OCI-LY7 (cell line): Measurements from ENCODE around the gene PIGBOS1. TPM values are rescaled to one million over a fixed set of nuclear protein-coding genes. Genes with fewer than 3 reads are reported as not detected.

Source experiments
- BruUV-seq: library from RNA; stranded (reverse); fragments of 400-500 nt; replicated peaks from 2 replicates; lab custom pipeline; 2021; lab: Mats Ljungman, UMichigan
- CTCF ChIA-PET: fragments of 300-600 bp; sonication (Branson Sonifier 250); formaldehyde crosslinking; loops from one replicate; lab custom pipeline; 2022; ENCODE audit warnings: antibody characterized with exemption; ENCODE audit not compliant: unreplicated experiment; lab: Charles Lee
- POLR2A ChIA-PET: fragments of 300-600 bp; sonication (Branson Sonifier 250); formaldehyde crosslinking; loops from one replicate; lab custom pipeline; 2022; ENCODE audit warnings: antibody characterized with exemption; lab: Charles Lee
- DNase-seq: peaks from one replicate; pipeline ENCODE4 v3.0.0-alpha.2; 2015; ENCODE audit warnings: low spot score
- H2AFZ ChIP-seq: fragments of 200-600 bp; sonication (generic), shearing (Covaris generic); 2 replicates; pipeline ENCODE4 v1.6.1; 2014; ENCODE audit warnings: mild to moderate bottlenecking, antibody characterized with exemption, low read length, moderate library complexity
- H3K27ac ChIP-seq: fragments of 200-600 bp; sonication (generic); 2 replicates; pipeline ENCODE4 v1.5.1; 2014; ENCODE audit warnings: mixed run types, low read depth, mild to moderate bottlenecking, moderate library complexity, low read length, inconsistent platforms; ENCODE audit not compliant: poor library complexity, severe bottlenecking
- H3K36me3 ChIP-seq: fragments of 200-600 bp; sonication (generic); 2 replicates; pipeline ENCODE4 v1.6.1; 2014; ENCODE audit warnings: mild to moderate bottlenecking, antibody characterized with exemption, low read length, moderate library complexity, mixed read lengths; ENCODE audit not compliant: insufficient read depth
- H3K4me1 ChIP-seq: fragments of 200-600 bp; sonication (generic); 2 replicates; pipeline ENCODE4 v1.5.1; 2014; ENCODE audit warnings: mild to moderate bottlenecking, low read length; ENCODE audit not compliant: insufficient read depth, poor library complexity, severe bottlenecking
- H3K4me2 ChIP-seq: fragments of 200-600 bp; sonication (generic); 2 replicates; pipeline ENCODE4 v1.6.1; 2014; ENCODE audit warnings: mild to moderate bottlenecking, low read length
- H3K4me3 ChIP-seq: fragments of 200-600 bp; sonication (generic); 2 replicates; pipeline ENCODE4 v1.5.1; 2014; ENCODE audit warnings: mild to moderate bottlenecking, low read depth, low read length; ENCODE audit not compliant: poor library complexity, severe bottlenecking
- H3K79me2 ChIP-seq: fragments of 200-600 bp; sonication (generic); 2 replicates; pipeline ENCODE4 v1.6.1; 2016; ENCODE audit warnings: low read depth, mild to moderate bottlenecking, low read length, moderate library complexity, mixed read lengths; ENCODE audit not compliant: insufficient read depth
- H3K9me2 ChIP-seq: fragments of 200-600 bp; sonication (generic); 2 replicates; pipeline ENCODE4 v1.6.1; 2016; ENCODE audit warnings: mild to moderate bottlenecking, low read length, mixed read lengths; ENCODE audit not compliant: insufficient read depth
- H3K9me3 ChIP-seq: fragments of 200-600 bp; sonication (generic); 2 replicates; pipeline ENCODE4 v1.6.1; 2014; ENCODE audit warnings: mild to moderate bottlenecking, mixed run types, low read length, mixed read lengths
- H4K20me1 ChIP-seq: fragments of 200-600 bp; sonication (generic); 2 replicates; pipeline ENCODE4 v1.6.1; 2014; ENCODE audit warnings: mild to moderate bottlenecking, antibody characterized with exemption, low read length, moderate library complexity, mixed read lengths; ENCODE audit not compliant: insufficient read depth
- EZH2phosphoT487 ChIP-seq: fragments of 200-600 bp; sonication (generic); IDR thresholded peaks from 2 replicates; pipeline ENCODE4 v1.6.1; 2018; ENCODE audit warnings: low read depth, borderline replicate concordance, mild to moderate bottlenecking, mixed run types, antibody characterized with exemption, low read length, moderate library complexity, mixed read lengths
- intact Hi-C: fragments of 100-400 bp; cut with micrococcal nuclease; formaldehyde crosslinking; loops from one replicate; pipeline ENCODE4 v1.10.0; 2022; ENCODE audit not compliant: unreplicated experiment
- total RNA-seq, 2 experiments: library from RNA; depleted of rRNA in 1 of 2; stranded (reverse); fragments of >200 nt in 1 of 2; shearing (Covaris generic) in 1 of 2; gene quantifications; 2 replicates each; pipeline ENCODE4 v1.2.3, GENCODE V29; 2014 to 2022
- TF ChIP-seq, protein P1 (sequence below): fragments of 200-600 bp; sonication (generic); conservative IDR thresholded peaks from 2 replicates; pipeline ENCODE4 v1.5.1; 2014; ENCODE audit warnings: mild to moderate bottlenecking, antibody characterized with exemption, low read length, moderate library complexity, mixed read lengths

PIGBOS1 gene
- total RNA-seq, 2 experiments from 2014 or later: 10.4 to 14.8 TPM

DNA sequence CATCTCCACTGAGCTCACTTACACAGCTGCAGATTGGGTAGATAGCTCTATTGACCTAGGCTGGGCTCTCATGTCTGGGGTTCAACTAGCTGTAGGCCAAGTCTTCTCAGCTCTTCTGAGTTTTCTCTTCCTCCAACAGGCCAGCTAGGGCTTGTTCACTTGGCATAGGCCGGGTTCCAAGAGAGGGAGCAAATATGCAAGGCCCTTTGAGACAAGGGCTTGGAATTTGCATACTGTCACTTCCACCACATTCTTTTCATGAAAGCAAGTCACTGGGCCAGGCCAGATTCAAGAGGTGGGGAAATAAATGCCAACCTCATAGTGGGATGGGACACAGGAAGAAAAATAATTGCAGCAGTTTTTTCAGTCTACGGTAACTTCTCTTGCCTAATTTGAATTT is 25.3 kb upstream of the PIGBOS1 start:
- Histone ChIP-seq H3K4me3 (no peak overlapping the region), H3K27ac (no peak overlapping the region), H3K79me2 (no peaks in the 10 kb centered on the region), H4K20me1 (no peaks in the 10 kb centered on the region), H3K4me1 (no peaks in the 10 kb centered on the region), H3K9me3 (no peaks in the 10 kb centered on the region), H3K36me3 (peaks cover 45% of the 10 kb centered on the region), H3K9me2 (no peaks in the 10 kb centered on the region), H2AFZ (no peak overlapping the region), H3K4me2 (no peak overlapping the region)
- POLR2A ChIA-PET: interaction anchor here (1.8 kb wide), 1 partner anchor 15 kb away, joined by 9 read pairs; no protein-coding TSS in a partner anchor
- intact Hi-C loops: no loop called here
- TF ChIP-seq, protein P1, sequence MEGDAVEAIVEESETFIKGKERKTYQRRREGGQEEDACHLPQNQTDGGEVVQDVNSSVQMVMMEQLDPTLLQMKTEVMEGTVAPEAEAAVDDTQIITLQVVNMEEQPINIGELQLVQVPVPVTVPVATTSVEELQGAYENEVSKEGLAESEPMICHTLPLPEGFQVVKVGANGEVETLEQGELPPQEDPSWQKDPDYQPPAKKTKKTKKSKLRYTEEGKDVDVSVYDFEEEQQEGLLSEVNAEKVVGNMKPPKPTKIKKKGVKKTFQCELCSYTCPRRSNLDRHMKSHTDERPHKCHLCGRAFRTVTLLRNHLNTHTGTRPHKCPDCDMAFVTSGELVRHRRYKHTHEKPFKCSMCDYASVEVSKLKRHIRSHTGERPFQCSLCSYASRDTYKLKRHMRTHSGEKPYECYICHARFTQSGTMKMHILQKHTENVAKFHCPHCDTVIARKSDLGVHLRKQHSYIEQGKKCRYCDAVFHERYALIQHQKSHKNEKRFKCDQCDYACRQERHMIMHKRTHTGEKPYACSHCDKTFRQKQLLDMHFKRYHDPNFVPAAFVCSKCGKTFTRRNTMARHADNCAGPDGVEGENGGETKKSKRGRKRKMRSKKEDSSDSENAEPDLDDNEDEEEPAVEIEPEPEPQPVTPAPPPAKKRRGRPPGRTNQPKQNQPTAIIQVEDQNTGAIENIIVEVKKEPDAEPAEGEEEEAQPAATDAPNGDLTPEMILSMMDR: no peak
- no peak for TF ChIP-seq EZH2phosphoT487
- no TSS peak for BruUV-seq
- DNase-seq: no peak
- CTCF ChIA-PET: no interaction called here

GRCh38 chr15:55343168-55343567 is 24.2 kb upstream of the PIGBOS1 start:
- Histone ChIP-seq H3K9me3 (no peaks in the 10 kb centered on the region), H3K79me2 (no peaks in the 10 kb centered on the region), H2AFZ (no peak overlapping the region), H3K9me2 (no peaks in the 10 kb centered on the region), H4K20me1 (no peaks in the 10 kb centered on the region), H3K4me2 (no peak overlapping the region), H3K4me3 (no peak overlapping the region), H3K27ac (no peak overlapping the region), H3K4me1 (no peaks in the 10 kb centered on the region), H3K36me3 (peaks cover 51% of the 10 kb centered on the region)
- POLR2A ChIA-PET: no interaction called here
- DNase-seq: no peak
- intact Hi-C loops: no loop called here
- CTCF ChIA-PET: no interaction called here
- TF ChIP-seq, protein P1: no peak
- no peak for TF ChIP-seq EZH2phosphoT487
- BruUV-seq: no TSS peak

DNA sequence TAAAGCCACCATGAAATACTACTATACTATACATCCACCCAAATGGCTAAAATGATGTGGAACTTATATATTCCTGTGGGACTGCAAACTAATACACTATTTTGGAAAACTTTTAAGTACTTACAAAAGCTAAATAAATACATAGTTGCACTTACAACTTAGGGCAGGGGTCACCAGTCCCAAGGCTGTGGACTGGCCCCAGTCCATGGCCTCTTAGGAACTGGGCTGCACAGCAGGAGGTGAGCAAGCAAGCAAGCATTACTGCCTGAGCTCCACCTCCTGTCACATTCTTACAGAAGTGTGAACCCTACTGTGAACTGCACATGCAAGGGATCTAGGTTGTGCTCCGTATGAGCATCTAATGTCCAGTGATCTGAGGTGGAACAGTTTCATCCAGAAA is 18.2 kb upstream of the PIGBOS1 start:
- H3K9me2 ChIP-seq: no peaks in the 10 kb centered on the region
- H3K4me3 ChIP-seq: no peak overlapping the region
- no peaks in the 10 kb centered on the region for H4K20me1 ChIP-seq
- peaks cover 77% of the 10 kb centered on the region for H3K36me3 ChIP-seq
- no peaks in the 10 kb centered on the region for H3K79me2 ChIP-seq
- ChIA-PET CTCF (no interaction called here), POLR2A (no interaction called here)
- H3K4me2 ChIP-seq: no peak overlapping the region
- no peak for DNase-seq
- intact Hi-C loops: no loop called here
- TF ChIP-seq, protein P1: no peak
- no peak for TF ChIP-seq EZH2phosphoT487
- H3K9me3 ChIP-seq: no peaks in the 10 kb centered on the region
- no peaks in the 10 kb centered on the region for H3K4me1 ChIP-seq
- no TSS peak for BruUV-seq
- no peak overlapping the region for H3K27ac ChIP-seq
- no peak overlapping the region for H2AFZ ChIP-seq
